Stomach (tissue), 9 donors: Measurements from ENCODE around the gene TRIM69. TPM values are rescaled to one million over a fixed set of nuclear protein-coding genes. Genes with fewer than 3 reads are reported as not detected.
"Not testable (repeated sequence)": the region's sequence is repeated elsewhere in the genome, so short reads cannot be mapped to it uniquely, and the experiment has no call there.

Experiments
- DNase-seq, 2 donors: peaks; one replicate each; pipeline versions ENCODE4 v3.0.0 to v3.0.0-alpha.2; 2013 to 2019
- H3K27ac ChIP-seq, 5 donors: fragments of 200-600 bp in 4 of 5; sonication (generic) in 4 of 5; one replicate each; pipeline ENCODE4 v1.5.1; 2013 to 2019; ENCODE audit warnings: mild to moderate bottlenecking in 1 of 5, moderate library complexity in 1 of 5
- H3K27me3 ChIP-seq, 3 donors: fragments of 200-600 bp; sonication (generic); one replicate each; pipeline ENCODE4 v1.5.1; 2017 to 2019; ENCODE audit warnings: mixed run types in 1 of 3
- H3K36me3 ChIP-seq, 4 donors: fragments of 200-600 bp; sonication (generic); 1 replicate in 3 of 4; 2 replicates in 1 of 4; pipeline ENCODE4 v1.5.1; 2016 to 2019
- H3K4me1 ChIP-seq, 4 donors: fragments of 200-600 bp; sonication (generic); one replicate each; pipeline ENCODE4 v1.5.1; 2016 to 2019
- H3K4me3 ChIP-seq, 4 donors: fragments of 200-600 bp; sonication (generic) in 3 of 4; one replicate each; pipeline ENCODE4 v1.5.1; 2016 to 2019; ENCODE audit warnings: mild to moderate bottlenecking in 1 of 4
- H3K9me3 ChIP-seq, 4 donors: fragments of 200-600 bp; sonication (generic); one replicate each; pipeline ENCODE4 v1.5.1; 2016 to 2019
- EP300 ChIP-seq: sonication (generic); formaldehyde crosslinking; IDR thresholded peaks from one replicate; pipeline ENCODE4 v1.6.1; 2017; ENCODE audit warnings: antibody characterized with exemption
- POLR2A ChIP-seq, 4 donors: fragments of 450-650 bp; IDR thresholded peaks; one replicate each; pipeline ENCODE4 v1.6.1; 2016; ENCODE audit warnings: antibody characterized with exemption in 4 of 4, control low read depth in 2 of 4, mild to moderate bottlenecking in 1 of 4, moderate library complexity in 1 of 4
- POLR2AphosphoS5 ChIP-seq, 3 donors: sonication (generic); formaldehyde crosslinking; IDR thresholded peaks; one replicate each; pipeline ENCODE4 v1.6.1; 2016; ENCODE audit warnings: antibody characterized with exemption in 3 of 3
- WGBS, 5 donors: extraction: QIAGEN DNeasy Blood & Tissue Kit in 3 of 5; methylation state at CpG; one replicate each; pipeline versions ENCODE4 v1.1.5 to v1.1.7; 2013 to 2018; 5-methylcytosine and 5-hydroxymethylcytosine counted together
- intact Hi-C: fragments of 100-400 bp; cut with DNase I; formaldehyde crosslinking; loops from one replicate; pipeline ENCODE4 v1.15.1; 2023; ENCODE audit warnings: low total_unique reads
- polyA plus RNA-seq, 3 donors: library from polyadenylated mRNA; stranded (reverse); fragments of 200-250 nt; gene quantifications; one replicate each; pipeline ENCODE4 v1.2.3, GENCODE V29; 2013
- total RNA-seq, 5 donors: library from RNA; depleted of rRNA; stranded (reverse); fragments of >200 nt; gene quantifications; one replicate each; pipeline versions ENCODE4 v1.1.0 to v1.2.3, GENCODE V29; 2014 to 2016
- TF ChIP-seq, protein P1 (sequence below), 7 experiments: fragments of 450-650 bp in 4 of 7; fragments of 200-600 bp in 3 of 7; sonication (generic) in 3 of 7; IDR thresholded peaks; one replicate each; pipeline ENCODE4 v1.5.1; 2016 to 2019; ENCODE audit warnings: antibody characterized with exemption in 7 of 7, control low read depth in 2 of 7, mild to moderate bottlenecking in 1 of 7
- donor health status: healthy with polysubstance abuse.
- donor health status: Bipolar disorder and iron deficiency.
- donor health status: healthy.

TRIM69 gene
- total and polyA plus RNA-seq, 8 donors: 0.58 to 43.8 (median 8.7) TPM

DNA sequence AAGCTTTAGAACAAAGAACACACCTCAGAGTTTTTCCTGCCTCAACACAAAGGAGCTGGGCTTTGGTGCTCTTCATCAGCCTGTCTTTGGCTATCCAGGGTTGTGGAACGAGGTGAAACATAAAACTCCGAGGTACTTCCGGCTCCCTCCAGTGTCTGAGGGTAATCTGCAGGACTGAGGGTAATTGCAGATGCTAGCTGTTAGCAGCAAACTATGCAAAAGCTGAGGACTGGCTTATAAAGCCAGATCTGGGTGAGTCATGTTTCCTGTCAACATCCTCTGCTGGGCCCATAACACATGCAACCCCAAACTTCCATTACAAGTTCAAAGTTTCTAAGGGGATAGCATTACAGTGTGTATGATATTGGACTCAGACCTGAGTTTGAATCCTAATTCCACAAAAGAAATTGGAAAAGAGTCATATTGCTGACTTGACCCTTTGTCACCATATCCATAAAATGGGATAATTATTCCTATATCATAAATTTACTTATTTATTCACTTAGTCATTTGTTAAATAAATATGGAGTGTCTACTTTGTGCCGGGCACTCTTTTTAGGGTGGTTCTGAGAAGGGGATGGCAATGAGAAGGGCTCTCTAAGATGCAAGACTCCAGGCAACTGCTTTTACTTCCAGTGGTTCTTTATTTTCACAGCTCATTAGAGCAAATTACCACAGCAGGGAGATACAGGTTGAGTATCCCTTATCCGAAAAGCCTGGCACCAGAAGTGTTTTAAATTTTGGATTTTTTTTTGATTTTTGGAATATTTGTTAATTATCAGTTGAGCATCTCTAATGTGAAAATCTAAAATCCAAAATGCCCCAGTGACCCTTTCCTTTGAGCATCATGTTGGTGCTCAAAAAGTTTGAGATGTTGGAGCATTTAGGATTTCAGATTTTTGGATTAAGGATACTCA, 9.5 kb upstream of the TRIM69 start:
- Histone ChIP-seq H3K27ac (peak overlapping the region; percentile 49 to 100 (median 96)), H3K9me3 (no peaks in the 10 kb centered on the region), H3K27me3 (no peaks in the 10 kb centered on the region), H3K4me3 (peak overlapping the region in 2 of 4 donors; percentile 1 to 13), H3K36me3 (peaks cover 0 to 6% (median 5%) of the 10 kb centered on the region in 4 donors), H3K4me1 (peaks cover 12 to 59% (median 27%) of the 10 kb centered on the region in 4 donors)
- 30 to 43% (median 34%) methylated on average over 5 of the region's 5 CpGs for WGBS, 5 donors
- intact Hi-C loops: no loop called here
- DNase-seq: peak; percentile 49 to 83
- TF ChIP-seq POLR2A (IDR thresholded peaks at IDR 0.05) (no peak), POLR2AphosphoS5 (IDR thresholded peaks at IDR 0.05) (peak; percentile 15 to 81 (median 77))

DNA sequence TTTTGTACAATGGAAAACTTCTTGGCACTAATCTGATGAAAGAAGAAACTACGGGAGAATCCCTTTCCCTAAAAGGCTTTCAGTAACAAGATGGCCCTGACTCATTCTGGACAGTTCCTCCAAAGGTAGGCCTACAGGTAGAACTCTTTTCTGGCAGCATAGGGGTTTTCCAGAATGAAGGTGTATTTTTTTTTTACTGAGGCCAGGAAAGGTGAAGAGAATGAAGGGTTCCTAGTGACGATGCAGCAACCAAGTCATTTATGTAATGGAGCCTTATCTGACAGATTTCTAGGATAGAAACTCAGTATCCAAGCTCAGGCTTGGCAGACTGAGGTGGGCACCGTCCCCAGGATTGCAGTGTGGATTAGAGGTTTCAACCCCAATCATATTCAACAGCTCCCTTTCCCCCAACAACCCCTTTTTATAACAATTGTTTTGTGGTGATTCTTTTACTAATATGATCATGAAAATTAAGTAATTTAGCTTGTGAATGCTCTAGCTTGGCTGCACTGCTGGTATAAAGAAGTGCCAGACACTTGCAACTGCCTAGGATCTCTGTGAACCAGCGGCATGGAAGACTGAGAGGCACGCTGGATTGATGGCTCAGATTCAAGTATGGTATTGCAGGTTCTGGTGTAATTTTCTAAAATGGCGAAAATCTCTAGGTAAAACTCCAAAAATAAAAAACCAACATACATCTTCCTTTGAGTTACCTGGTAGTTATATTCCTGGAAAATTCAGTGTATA, 8.7 kb upstream of the TRIM69 start:
- H3K4me1 ChIP-seq: peaks cover 12 to 67% (median 28%) of the 10 kb centered on the region in 4 donors
- DNase-seq: no peak
- no peaks in the 10 kb centered on the region for H3K27me3 ChIP-seq
- H3K36me3 ChIP-seq: peaks cover 0 to 11% (median 6%) of the 10 kb centered on the region in 4 donors
- intact Hi-C loops: no loop called here
- H3K9me3 ChIP-seq: no peaks in the 10 kb centered on the region
- WGBS, 5 donors: 80 to 86% (median 84%) methylated on average over 6 of the region's 6 CpGs
- H3K27ac ChIP-seq: peak overlapping the region; percentile 58 to 100 (median 96)
- peak overlapping the region in 1 of 4 donors; percentile 72 for H3K4me3 ChIP-seq
- TF ChIP-seq POLR2A (IDR thresholded peaks at IDR 0.05) (no peak), EP300 (no peak), POLR2AphosphoS5 (IDR thresholded peaks at IDR 0.05) (no peak)
- TF ChIP-seq, protein P1, sequence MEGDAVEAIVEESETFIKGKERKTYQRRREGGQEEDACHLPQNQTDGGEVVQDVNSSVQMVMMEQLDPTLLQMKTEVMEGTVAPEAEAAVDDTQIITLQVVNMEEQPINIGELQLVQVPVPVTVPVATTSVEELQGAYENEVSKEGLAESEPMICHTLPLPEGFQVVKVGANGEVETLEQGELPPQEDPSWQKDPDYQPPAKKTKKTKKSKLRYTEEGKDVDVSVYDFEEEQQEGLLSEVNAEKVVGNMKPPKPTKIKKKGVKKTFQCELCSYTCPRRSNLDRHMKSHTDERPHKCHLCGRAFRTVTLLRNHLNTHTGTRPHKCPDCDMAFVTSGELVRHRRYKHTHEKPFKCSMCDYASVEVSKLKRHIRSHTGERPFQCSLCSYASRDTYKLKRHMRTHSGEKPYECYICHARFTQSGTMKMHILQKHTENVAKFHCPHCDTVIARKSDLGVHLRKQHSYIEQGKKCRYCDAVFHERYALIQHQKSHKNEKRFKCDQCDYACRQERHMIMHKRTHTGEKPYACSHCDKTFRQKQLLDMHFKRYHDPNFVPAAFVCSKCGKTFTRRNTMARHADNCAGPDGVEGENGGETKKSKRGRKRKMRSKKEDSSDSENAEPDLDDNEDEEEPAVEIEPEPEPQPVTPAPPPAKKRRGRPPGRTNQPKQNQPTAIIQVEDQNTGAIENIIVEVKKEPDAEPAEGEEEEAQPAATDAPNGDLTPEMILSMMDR (IDR thresholded peaks at IDR 0.05): no peak

DNA sequence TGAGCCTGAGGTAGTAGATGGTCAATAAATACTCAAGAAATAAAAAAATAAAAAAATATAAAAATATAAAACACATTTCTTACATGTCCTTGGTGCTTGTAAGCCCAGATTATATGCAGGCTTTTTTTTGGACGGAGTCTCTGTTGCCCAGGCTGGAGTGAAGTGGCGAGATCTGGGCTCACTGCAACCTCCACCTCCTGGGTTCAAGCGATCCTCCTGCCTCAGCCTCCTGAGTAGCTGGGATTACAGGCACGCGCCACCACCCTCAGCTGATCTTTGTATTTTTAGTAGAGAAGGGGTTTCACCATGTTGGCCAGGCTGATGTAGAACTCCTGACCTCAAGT, 8.1 kb upstream of the TRIM69 start:
- Histone ChIP-seq H3K36me3 (peaks cover 0 to 11% (median 6%) of the 10 kb centered on the region in 4 donors), H3K4me1 (peaks cover 12 to 67% (median 28%) of the 10 kb centered on the region in 4 donors), H3K27ac (peak overlapping the region; percentile 94 to 100 (median 96)), H3K4me3 (peak overlapping the region in 3 of 4 donors; percentile 68 to 72 (median 71))
- WGBS, 5 donors: 47 to 55% (median 51%) methylated on average over 5 of the region's 5 CpGs
- H3K27me3 ChIP-seq, DNase-seq, H3K9me3 ChIP-seq, intact Hi-C loops: not testable (repeated sequence)

DNA sequence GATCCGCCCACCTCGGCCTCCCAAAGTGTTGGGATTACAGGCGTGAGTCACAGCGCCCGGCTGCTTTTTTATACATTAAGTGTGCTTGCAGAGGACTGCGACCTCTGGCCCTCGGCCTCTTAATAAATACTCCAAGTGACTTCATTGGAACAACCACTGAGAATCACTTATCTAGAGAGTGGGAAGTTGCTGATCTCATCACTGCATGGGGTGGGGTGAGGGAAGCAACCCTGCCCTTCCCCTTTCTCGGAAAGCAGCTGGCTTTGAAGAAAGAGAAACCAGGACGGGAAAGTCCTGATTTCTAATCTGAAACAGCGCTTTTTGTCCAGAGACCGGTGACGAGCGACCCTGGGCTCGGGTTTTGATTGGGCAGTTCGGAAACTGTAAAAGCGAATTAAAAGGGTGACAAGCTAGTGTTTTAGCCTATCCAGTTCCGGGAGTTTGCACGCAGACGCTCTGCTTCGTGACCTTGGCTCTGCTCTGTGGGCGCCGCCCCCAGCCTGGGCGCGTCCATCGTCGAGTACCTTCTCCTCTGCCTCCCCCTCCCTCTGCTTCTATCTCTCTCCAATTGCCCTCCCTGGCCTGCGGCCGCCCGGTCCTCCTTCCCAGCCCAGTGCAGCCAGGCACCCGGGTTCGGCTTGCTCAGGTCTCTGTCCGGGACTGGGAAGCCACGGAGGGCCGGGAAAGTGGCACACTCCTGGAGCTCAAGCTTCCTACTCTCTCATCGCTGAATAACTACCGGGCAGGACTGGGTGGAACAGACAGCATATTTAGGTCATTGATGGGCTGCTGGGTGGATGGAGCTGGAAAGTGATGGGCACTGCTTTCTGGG, 7.5 kb upstream of the TRIM69 start:
- no peaks in the 10 kb centered on the region for H3K9me3 ChIP-seq
- TF ChIP-seq, protein P1 (IDR thresholded peaks at IDR 0.05): no peak
- TF ChIP-seq EP300: peak; percentile 89
- TF ChIP-seq POLR2AphosphoS5 (IDR thresholded peaks at IDR 0.05): peak; percentile 66 to 94 (median 91)
- peak in 1 of 4 donors; percentile 73 for TF ChIP-seq POLR2A (IDR thresholded peaks at IDR 0.05)
- peak overlapping the region; percentile 94 to 100 (median 96) for H3K27ac ChIP-seq
- H3K27me3 ChIP-seq: no peaks in the 10 kb centered on the region
- peak overlapping the region; percentile 63 to 72 (median 70) for H3K4me3 ChIP-seq
- peaks cover 12 to 67% (median 28%) of the 10 kb centered on the region in 4 donors for H3K4me1 ChIP-seq
- WGBS, 5 donors: 0 to 1% (median 0%) methylated on average over 34 to 36 of the region's 36 CpGs
- H3K36me3 ChIP-seq: peaks cover 0 to 11% (median 6%) of the 10 kb centered on the region in 4 donors
- DNase-seq: peak; percentile 95 to 99
- intact Hi-C loops: no loop called here
